Ishikawa (cell line): Measurements from ENCODE around the gene FOXRED2.

Source experiments
- CEBPB ChIP-seq: IDR thresholded peaks from 2 replicates; pipeline ENCODE4 v1.6.1; 2012
- CREB1 ChIP-seq: IDR thresholded peaks from 2 replicates; pipeline ENCODE4 v1.6.1; 2012; ENCODE audit warnings: low read depth
- EGR1 ChIP-seq: IDR thresholded peaks from 2 replicates; pipeline ENCODE4 v1.6.1; 2012
- EP300 ChIP-seq: IDR thresholded peaks from 2 replicates; pipeline ENCODE4 v1.6.1; 2012; ENCODE audit warnings: borderline replicate concordance
- FOXM1 ChIP-seq: IDR thresholded peaks from 2 replicates; pipeline ENCODE4 v1.6.1; 2012; ENCODE audit warnings: low read depth, borderline replicate concordance
- NFIC ChIP-seq: IDR thresholded peaks from 2 replicates; pipeline ENCODE4 v1.6.1; 2012
- RAD21 ChIP-seq: IDR thresholded peaks from 2 replicates; pipeline ENCODE4 v1.6.1; 2012; ENCODE audit warnings: low read depth
- REST ChIP-seq: IDR thresholded peaks from 2 replicates; pipeline ENCODE4 v1.6.1; 2012; ENCODE audit warnings: low read depth, mild to moderate bottlenecking
- TAF1 ChIP-seq: IDR thresholded peaks from 2 replicates; pipeline ENCODE4 v1.6.1; 2012; ENCODE audit warnings: low read depth, mild to moderate bottlenecking
- TCF12 ChIP-seq: IDR thresholded peaks from 2 replicates; pipeline ENCODE4 v1.6.1; 2012; ENCODE audit warnings: low read depth
- TEAD4 ChIP-seq: IDR thresholded peaks from 2 replicates; pipeline ENCODE4 v1.6.1; 2012
- YY1 ChIP-seq: IDR thresholded peaks from 2 replicates; pipeline ENCODE4 v1.6.1; 2012; ENCODE audit warnings: low read depth
- ZBTB7A ChIP-seq: IDR thresholded peaks from 2 replicates; pipeline ENCODE4 v1.6.1; 2012; ENCODE audit warnings: low read depth
- TF ChIP-seq, protein P1 (sequence below): IDR thresholded peaks from 2 replicates; pipeline ENCODE4 v1.6.1; 2012
- TF ChIP-seq, protein P2 (sequence below): IDR thresholded peaks from 2 replicates; pipeline ENCODE4 v1.6.1; 2012

Gene FOXRED2

DNA sequence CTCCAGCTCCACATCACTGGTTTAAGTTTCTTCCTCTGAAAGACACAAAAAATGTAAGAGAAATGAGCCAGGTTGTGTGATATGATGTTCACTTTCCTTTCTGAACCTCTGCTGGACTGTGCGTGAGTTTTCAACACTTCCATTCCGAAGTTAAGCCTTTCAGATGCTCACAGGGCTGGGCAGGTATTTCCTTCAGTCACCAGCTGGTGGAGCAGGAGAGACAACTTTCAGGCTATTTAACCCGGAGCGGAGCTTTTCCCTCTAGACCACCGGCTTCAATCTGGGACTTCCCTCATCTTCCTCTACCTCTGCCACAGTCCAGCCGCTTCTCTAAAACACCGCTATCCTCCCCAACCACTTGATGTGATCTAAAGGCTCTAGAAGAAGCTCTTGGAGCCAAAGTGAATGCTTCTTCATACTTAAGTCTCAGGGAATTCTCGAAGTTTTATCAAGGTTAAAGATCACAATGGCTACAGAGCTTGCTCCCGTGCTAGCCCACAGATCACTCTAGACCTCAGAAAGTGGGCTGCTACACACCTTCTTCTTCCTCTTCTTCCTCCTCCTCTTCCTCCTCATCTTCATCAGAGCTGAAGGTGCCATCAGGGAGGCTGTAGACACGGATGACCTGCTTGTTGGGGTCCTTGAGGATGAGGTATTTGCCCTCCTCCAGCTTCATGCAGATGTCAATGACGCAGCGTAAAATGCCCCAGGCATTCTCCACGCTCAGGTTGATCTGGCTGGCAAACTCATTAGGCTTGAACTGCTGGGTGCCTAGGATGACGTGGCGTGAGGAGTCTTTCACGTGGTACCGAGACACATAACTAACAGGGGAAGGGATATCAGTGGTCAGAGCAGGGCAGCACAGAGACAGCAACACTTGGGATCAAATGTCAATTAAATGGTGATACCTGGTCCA lies 4.4 kb upstream of the FOXRED2 start:
- no peak for TF ChIP-seq EP300
- no peak for TF ChIP-seq TCF12
- TF ChIP-seq YY1: no peak
- TF ChIP-seq, protein P1, sequence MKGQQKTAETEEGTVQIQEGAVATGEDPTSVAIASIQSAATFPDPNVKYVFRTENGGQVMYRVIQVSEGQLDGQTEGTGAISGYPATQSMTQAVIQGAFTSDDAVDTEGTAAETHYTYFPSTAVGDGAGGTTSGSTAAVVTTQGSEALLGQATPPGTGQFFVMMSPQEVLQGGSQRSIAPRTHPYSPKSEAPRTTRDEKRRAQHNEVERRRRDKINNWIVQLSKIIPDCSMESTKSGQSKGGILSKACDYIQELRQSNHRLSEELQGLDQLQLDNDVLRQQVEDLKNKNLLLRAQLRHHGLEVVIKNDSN: no peak
- TF ChIP-seq CEBPB: no peak
- peak; percentile 27; the same call in 1 of the 2 replicates for TF ChIP-seq RAD21
- TF ChIP-seq REST: no peak
- no peak for TF ChIP-seq CREB1

GRCh38 chr22:36510384-36510783 lies 3.5 kb upstream of the FOXRED2 start:
- TF ChIP-seq CEBPB (peak; percentile 72), ZBTB7A (no peak), REST (no peak), TCF12 (no peak), EGR1 (no peak)

GRCh38 chr22:36507518-36508010 lies 724 bp upstream of the FOXRED2 start:
- TF ChIP-seq FOXM1 (no peak), TAF1 (no peak), CEBPB (no peak), YY1 (no peak), REST (no peak), RAD21 (no peak), NFIC (no peak), TEAD4 (no peak), TCF12 (no peak), CREB1 (no peak), ZBTB7A (no peak), EGR1 (no peak), EP300 (no peak)
- TF ChIP-seq, protein P1: no peak
- TF ChIP-seq, protein P2, sequence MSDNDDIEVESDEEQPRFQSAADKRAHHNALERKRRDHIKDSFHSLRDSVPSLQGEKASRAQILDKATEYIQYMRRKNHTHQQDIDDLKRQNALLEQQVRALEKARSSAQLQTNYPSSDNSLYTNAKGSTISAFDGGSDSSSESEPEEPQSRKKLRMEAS: no peak

GRCh38 chr22:36505998-36506635 lies 723 bp downstream of the FOXRED2 start:
- no peak for TF ChIP-seq YY1
- TF ChIP-seq ZBTB7A: no peak
- TF ChIP-seq NFIC: no peak
- no peak for TF ChIP-seq TEAD4
- TF ChIP-seq EGR1: no peak
- no peak for TF ChIP-seq RAD21
- TF ChIP-seq REST: no peak
- no peak for TF ChIP-seq CREB1
- TF ChIP-seq, protein P1: no peak
- no peak for TF ChIP-seq FOXM1
